ENCODE results near the gene OR6A2.

The OR6A2 gene

GRCh38 chr11:6746086-6746618 lies 53.3 kb downstream of the OR6A2 start:
- H3K4me3 ChIP-seq (ENCODE audit: low read depth, low read length): peak overlapping the region; percentile 97
- peak; percentile 87 for DNase-seq (ENCODE audit: low read depth)
- no peak for TF ChIP-seq CTCF (IDR thresholded peaks at IDR 0.05; ENCODE audit: insufficient read depth, low read depth, low read length, missing control alignments)

- DNase-seq (ENCODE audit: low read depth): peak; percentile 75
- TF ChIP-seq CTCF (IDR thresholded peaks at IDR 0.05; ENCODE audit: insufficient read depth, low read depth, low read length, missing control alignments): no peak
- peak overlapping the region; percentile 97 for H3K4me3 ChIP-seq (ENCODE audit: low read depth, low read length)
These were observed 53.9 kb downstream of the OR6A2 start for GRCh38 chr11:6745465-6746015.

- peak overlapping the region; percentile 97 for H3K4me3 ChIP-seq (ENCODE audit: low read depth, low read length)
- peak; percentile 15 for DNase-seq (ENCODE audit: low read depth)
- no peak for TF ChIP-seq CTCF (IDR thresholded peaks at IDR 0.05; ENCODE audit: insufficient read depth, low read depth, low read length, missing control alignments)
These were observed 54.5 kb downstream of the OR6A2 start for GRCh38 chr11:6745018-6745417.

GRCh38 chr11:6742260-6742659 lies 57.2 kb downstream of the OR6A2 start:
- no peak for DNase-seq (ENCODE audit: low read depth)
- TF ChIP-seq CTCF (IDR thresholded peaks at IDR 0.05; ENCODE audit: insufficient read depth, low read depth, low read length, missing control alignments): no peak
- H3K4me3 ChIP-seq (ENCODE audit: low read depth, low read length): peak overlapping the region; percentile 43

All from GM12865 (cell line).